Right lobe of liver (tissue), 6 donors: ENCODE data around the gene PSG11. TPM values are rescaled to one million over a fixed set of nuclear protein-coding genes. Genes with fewer than 3 reads are reported as not detected.
"Not testable (repeated sequence)": the region's sequence is repeated elsewhere in the genome, so short reads cannot be mapped to it uniquely, and the experiment has no call there.

ENCODE experiments used
- ATAC-seq, 4 donors: fragments of 200-7000 bp; cut with Tn5 transposase; one replicate each; pipeline ENCODE4 v1.9.1; 2020; ENCODE audit warnings: mild to moderate bottlenecking in 4 of 4, moderate library complexity in 4 of 4
- DNase-seq, 3 donors: peaks; one replicate each; pipeline ENCODE4 v3.0.0-alpha.2; 2020
- H3K27ac ChIP-seq, 3 donors: fragments of 200-600 bp; one replicate each; pipeline ENCODE4 v1.8.0; 2022
- H3K27me3 ChIP-seq, 2 donors: fragments of 200-600 bp; one replicate each; pipeline ENCODE4 v1.8.0; 2022
- H3K36me3 ChIP-seq, 4 donors: fragments of 200-600 bp; sonication (generic) in 1 of 4; one replicate each; pipeline versions ENCODE4 v1.5.1 to v1.8.0; 2017 to 2022; ENCODE audit warnings: control low read depth in 1 of 4
- H3K4me1 ChIP-seq, 4 donors: fragments of 200-600 bp; sonication (generic) in 1 of 4; one replicate each; pipeline versions ENCODE4 v1.5.1 to v1.8.0; 2017 to 2022; ENCODE audit warnings: control low read depth in 1 of 4
- H3K4me3 ChIP-seq, 3 donors: fragments of 200-600 bp; one replicate each; pipeline ENCODE4 v1.8.0; 2022
- H3K9me3 ChIP-seq, 4 donors: fragments of 200-600 bp; sonication (generic) in 1 of 4; one replicate each; pipeline versions ENCODE4 v1.5.1 to v1.8.0; 2017 to 2022; ENCODE audit warnings: control low read depth in 1 of 4
- CTCF ChIP-seq, 4 donors: fragments of 200-600 bp in 3 of 4; fragments of 450-650 bp in 1 of 4; IDR thresholded peaks; one replicate each; pipeline versions ENCODE4 v1.5.1 to v1.8.0; 2016 to 2022; ENCODE audit warnings: antibody characterized with exemption in 4 of 4, mild to moderate bottlenecking in 2 of 4
- POLR2A ChIP-seq: fragments of 450-650 bp; IDR thresholded peaks from one replicate; pipeline ENCODE4 v1.6.1; 2017; ENCODE audit warnings: antibody characterized with exemption, mild to moderate bottlenecking
- WGBS: methylation state at CpG from one replicate; pipeline ENCODE4 v1.1.6; 2018; ENCODE audit warnings: low coverage, low lambda C conversion rate; ENCODE audit not compliant: insufficient coverage; ENCODE audit errors: missing lambda C conversion rate; 5-methylcytosine and 5-hydroxymethylcytosine counted together
- intact Hi-C, 2 donors: fragments of 100-400 bp; cut with DNase I; formaldehyde crosslinking; loops; one replicate each; pipeline versions ENCODE4 v1.11.2 to v1.14.1; 2022
- total RNA-seq, 6 experiments: library from RNA; depleted of rRNA in 2 of 6; stranded (reverse); fragments of >200 nt in 2 of 6; fragmentation: NEBNext Ultra II Directional in 3 of 6; extraction: Animal tissue kit (Norgen Biotek cat#: 25700) in 3 of 6; gene quantifications; one replicate each; pipeline versions ENCODE4 v1.1.0 to v1.2.4, GENCODE V29; 2016 to 2023
- donor health status: DM: no; HTN: yes; CAD: no.
- donor health status: DM: no; HTN: no; CAD: no.
- donor health status: DM: no; HTN: no; CAD: no.
- donor health status: DM: no; HTN: yes; CAD: no.
- donor health status: DM: no; HTN: yes; CAD: no.

PSG11 gene
- total RNA-seq, 6 experiments from 2014 or later, result not detected

DNA sequence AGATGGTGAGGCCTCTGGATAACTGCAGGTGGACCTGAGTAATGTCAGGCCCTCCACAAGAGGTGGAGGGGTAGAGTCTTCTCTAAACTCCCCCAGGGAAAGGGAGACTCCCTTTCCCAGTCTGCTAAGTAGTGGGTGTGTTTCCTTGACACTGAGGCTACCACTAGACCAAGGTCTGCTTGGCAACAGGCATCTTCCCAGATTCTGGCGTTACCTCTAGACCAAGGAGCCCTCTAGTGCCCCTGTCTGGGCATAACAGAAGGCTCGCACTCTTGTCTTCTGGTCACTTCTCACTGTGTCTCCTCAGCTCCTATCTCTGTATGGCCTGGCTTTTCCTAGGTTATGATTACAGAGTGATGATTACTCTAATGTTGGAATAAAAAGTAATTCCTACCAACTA lies 5.4 kb upstream of the PSG11 start:
- intact Hi-C loops, H3K9me3 ChIP-seq, ATAC-seq, H3K27ac ChIP-seq, H3K4me3 ChIP-seq, H3K27me3 ChIP-seq, H3K4me1 ChIP-seq, H3K36me3 ChIP-seq, DNase-seq: not testable (repeated sequence)
- TF ChIP-seq CTCF (IDR thresholded peaks at IDR 0.05), result peak in 1 of 4 donors; percentile 23
- 10% methylated on average over 2 of the region's 2 CpGs for WGBS

DNA sequence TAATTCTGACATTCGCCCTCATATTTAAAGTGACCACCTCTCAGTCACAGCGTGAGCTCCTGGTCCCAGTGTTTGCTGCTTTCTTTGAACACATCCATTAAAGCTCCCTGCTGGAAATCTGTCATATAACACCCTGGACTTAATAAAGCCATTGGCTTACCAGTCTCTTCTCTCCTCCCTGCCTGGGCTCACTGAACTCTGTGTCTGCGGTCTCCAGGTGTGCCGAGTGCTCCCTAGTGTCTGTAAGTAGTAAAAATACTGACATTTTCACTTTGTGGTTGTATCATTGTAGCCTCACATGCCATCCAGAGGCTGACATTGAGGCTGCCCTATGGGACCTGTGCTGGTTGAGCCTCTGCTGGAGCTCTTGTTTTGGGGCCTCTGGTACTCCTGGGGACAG lies 2.6 kb upstream of the PSG11 start:
- Histone ChIP-seq H3K27me3 (no peaks in the 10 kb centered on the region), H3K4me3 (no peak overlapping the region), H3K27ac (no peak overlapping the region), H3K9me3 (no peaks in the 10 kb centered on the region), H3K4me1 (no peaks in the 10 kb centered on the region), H3K36me3 (no peaks in the 10 kb centered on the region)
- ATAC-seq (no peak), DNase-seq (no peak)
- WGBS, result 58% methylated on average over 3 of the region's 4 CpGs
- TF ChIP-seq CTCF (IDR thresholded peaks at IDR 0.05) (no peak), POLR2A (no peak)
- intact Hi-C loops, result no loop called here

GRCh38 chr19:43027985-43028384 lies 1.7 kb upstream of the PSG11 start:
- H3K36me3 ChIP-seq, intact Hi-C loops, H3K27ac ChIP-seq, H3K4me3 ChIP-seq, DNase-seq, H3K4me1 ChIP-seq, ATAC-seq, H3K27me3 ChIP-seq, H3K9me3 ChIP-seq: not testable (repeated sequence)
- 24% methylated on average over 2 of the region's 10 CpGs for WGBS

- DNase-seq, H3K9me3 ChIP-seq, H3K36me3 ChIP-seq, ATAC-seq, H3K4me3 ChIP-seq, H3K27me3 ChIP-seq, H3K27ac ChIP-seq, intact Hi-C loops, H3K4me1 ChIP-seq: not testable (repeated sequence)
- 25% methylated on average over 2 of the region's 8 CpGs for WGBS
Measured at GRCh38 chr19:43027061-43027460, 792 bp upstream of the PSG11 start.

- H3K36me3 ChIP-seq, H3K4me3 ChIP-seq, ATAC-seq, H3K9me3 ChIP-seq, DNase-seq, intact Hi-C loops, H3K27ac ChIP-seq, H3K27me3 ChIP-seq, H3K4me1 ChIP-seq: not testable (repeated sequence)
- 59% methylated on average over 4 of the region's 4 CpGs for WGBS
Measured at GRCh38 chr19:43022098-43022497, 4.2 kb downstream of the PSG11 start.

GRCh38 chr19:43021629-43022028 lies 4.6 kb downstream of the PSG11 start:
- not testable (repeated sequence) for ATAC-seq, H3K27ac ChIP-seq

GRCh38 chr19:43019588-43019987 lies 6.7 kb downstream of the PSG11 start:
- ATAC-seq, H3K36me3 ChIP-seq, intact Hi-C loops, H3K4me1 ChIP-seq, DNase-seq, H3K27me3 ChIP-seq, H3K9me3 ChIP-seq, H3K4me3 ChIP-seq, H3K27ac ChIP-seq: not testable (repeated sequence)
- TF ChIP-seq CTCF (IDR thresholded peaks at IDR 0.05), result peak in 1 of 4 donors; percentile 15

More at GRCh38 chr19:43021629-43022028, 4.6 kb downstream of the PSG11 start:
- H3K36me3 ChIP-seq, H3K27me3 ChIP-seq, intact Hi-C loops, H3K4me1 ChIP-seq, H3K9me3 ChIP-seq, DNase-seq, H3K4me3 ChIP-seq: not testable (repeated sequence)
- 35% methylated on average over 4 of the region's 4 CpGs for WGBS

DNA sequence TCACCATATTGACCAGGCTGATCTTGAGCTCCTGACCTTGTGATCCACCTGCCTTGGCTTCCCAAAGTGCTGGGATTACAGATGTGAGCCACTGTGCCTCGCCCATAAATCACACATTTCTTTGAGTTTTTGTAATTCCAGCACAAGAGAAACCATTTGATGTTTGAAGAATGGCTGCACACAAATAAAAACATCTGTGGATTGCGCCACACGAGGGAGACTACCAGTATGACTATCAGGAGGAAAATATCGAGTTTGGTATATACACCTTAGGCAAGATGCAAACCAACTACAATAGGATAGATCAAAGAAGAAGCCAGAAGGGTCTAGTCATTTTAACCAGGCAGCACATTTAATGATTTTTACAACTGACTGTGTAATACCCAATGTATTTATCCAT lies 20.4 kb downstream of the PSG11 start:
- H3K4me1 ChIP-seq, intact Hi-C loops, ATAC-seq, H3K27me3 ChIP-seq, H3K4me3 ChIP-seq, H3K27ac ChIP-seq, H3K9me3 ChIP-seq, H3K36me3 ChIP-seq, DNase-seq: not testable (repeated sequence)
- WGBS, result 45% methylated on average over 4 of the region's 4 CpGs

DNA sequence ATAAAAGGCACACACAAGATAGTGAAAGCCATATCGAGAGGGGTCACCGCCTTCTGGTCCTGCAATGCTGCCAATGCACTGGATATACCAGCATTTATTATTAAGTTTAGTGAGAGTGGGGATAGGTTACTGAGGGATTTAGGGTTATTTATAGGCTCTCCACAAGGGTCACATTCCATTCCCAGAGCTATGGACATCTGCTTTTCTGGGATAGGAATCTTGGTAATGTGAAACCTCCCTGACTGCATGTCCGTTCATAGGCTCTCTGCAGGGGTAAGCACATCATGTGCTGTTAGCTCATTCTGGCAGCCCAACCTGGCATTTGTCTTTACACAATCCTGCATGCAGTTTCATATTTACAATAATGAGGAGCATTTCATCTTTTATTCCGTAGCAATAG lies 21.4 kb downstream of the PSG11 start:
- H3K27ac ChIP-seq, H3K27me3 ChIP-seq, intact Hi-C loops, H3K9me3 ChIP-seq, DNase-seq, H3K4me1 ChIP-seq, H3K4me3 ChIP-seq, ATAC-seq, H3K36me3 ChIP-seq: not testable (repeated sequence)
- 44% methylated on average over 4 of the region's 4 CpGs for WGBS
